B cell (primary cell): Measurements from ENCODE around the gene COLGALT1. TPM values are rescaled to one million over a fixed set of nuclear protein-coding genes. Genes with fewer than 3 reads are reported as not detected.
A peak's percentile ranks its signal among the peaks of the same experiment; 100 is the strongest.

Experiments used
- ATAC-seq: fragments of 200-7000 bp; cut with Tn5 transposase; one replicate; pipeline ENCODE4 v1.10.0; 2021; ENCODE audit warnings: low read depth, mild to moderate bottlenecking, moderate number of reproducible peaks, moderate library complexity
- CTCF ChIA-PET: fragments of 350-600 bp; sonication (Branson Sonifier 250); formaldehyde crosslinking; loops from one replicate; lab custom pipeline; 2021; ENCODE audit warnings: antibody characterized with exemption, inconsistent platforms; lab: Charles Lee
- POLR2A ChIA-PET: fragments of 350-600 bp; sonication (Branson Sonifier 250); formaldehyde crosslinking; loops from one replicate; lab custom pipeline; 2021; ENCODE audit warnings: antibody characterized with exemption; lab: Charles Lee
- DNase-seq: peaks from one replicate; pipeline ENCODE4 v3.0.0; 2013
- H2AFZ ChIP-seq: 2 replicates; pipeline ENCODE4 v1.6.1; 2012; ENCODE audit warnings: mild to moderate bottlenecking, low read depth, low read length; ENCODE audit not compliant: insufficient read depth, poor library complexity, severe bottlenecking
- H3K27ac ChIP-seq, 2 donors: 1 replicate in 1 of 2; 2 replicates in 1 of 2; pipeline ENCODE4 v1.5.1; 2012 to 2013; ENCODE audit warnings: low read length in 2 of 2, mild to moderate bottlenecking in 2 of 2, moderate library complexity in 1 of 2
- H3K27me3 ChIP-seq, 4 experiments: fragments of 200-600 bp in 1 of 4; sonication (generic) in 1 of 4; replicated peaks in 1 of 4; 1 replicate in 2 of 4; 2 replicates in 2 of 4; pipeline versions ENCODE4 v1.6.1 to v1.7.0; 2013 to 2016; ENCODE audit warnings: low read length in 3 of 4, mild to moderate bottlenecking in 2 of 4, mixed read lengths in 1 of 4, moderate library complexity in 1 of 4; ENCODE audit not compliant: insufficient read depth in 4 of 4, control insufficient read depth in 3 of 4; ENCODE audit errors: control extremely low read depth in 1 of 4
- H3K36me3 ChIP-seq, 2 experiments: replicated peaks in 1 of 2; 1 replicate in 1 of 2; 2 replicates in 1 of 2; pipeline versions ENCODE4 v1.6.1 to v1.7.1; 2013; ENCODE audit warnings: low read length in 1 of 2; ENCODE audit not compliant: insufficient read depth in 2 of 2, control insufficient read depth in 1 of 2; ENCODE audit errors: control extremely low read depth in 1 of 2, extremely low read depth in 1 of 2
- H3K4me1 ChIP-seq, 2 donors: fragments of 200-600 bp in 1 of 2; sonication (generic) in 1 of 2; 1 replicate in 1 of 2; 2 replicates in 1 of 2; pipeline versions ENCODE4 v1.5.1 to v1.6.1; 2013 to 2017; ENCODE audit warnings: low read length in 2 of 2; ENCODE audit not compliant: control insufficient read depth in 2 of 2, insufficient read depth in 2 of 2
- H3K4me2 ChIP-seq: replicated peaks from 2 replicates; pipeline ENCODE3; 2012; ENCODE audit warnings: mild to moderate bottlenecking, low read depth, low read length; ENCODE audit not compliant: poor library complexity, severe bottlenecking
- H3K4me3 ChIP-seq, 5 experiments: fragments of 200-600 bp in 1 of 5; sonication (generic) in 1 of 5; 1 replicate in 3 of 5; 2 replicates in 2 of 5; pipeline versions ENCODE4 v1.5.1 to v1.7.0; 2011 to 2016; ENCODE audit warnings: low read length in 4 of 5, mild to moderate bottlenecking in 4 of 5, low read depth in 2 of 5, control low read depth in 1 of 5, moderate library complexity in 1 of 5; ENCODE audit not compliant: insufficient read depth in 1 of 5; ENCODE audit errors: control extremely low read depth in 1 of 5, extremely low read depth in 1 of 5
- H3K79me2 ChIP-seq: fragments of 200-600 bp; sonication (generic); one replicate; pipeline ENCODE4 v1.6.0; 2016; ENCODE audit warnings: low read length; ENCODE audit not compliant: control insufficient read depth, insufficient read depth
- H3K9ac ChIP-seq: fragments of 200-600 bp; sonication (generic); 2 replicates; pipeline ENCODE4 v1.6.1; 2017; ENCODE audit warnings: mild to moderate bottlenecking, low read length, moderate library complexity
- H3K9me3 ChIP-seq, 3 donors: one replicate each; pipeline versions ENCODE4 v1.6.1 to v1.7.1; 2013; ENCODE audit warnings: low read length in 2 of 3; ENCODE audit not compliant: control insufficient read depth in 2 of 3, insufficient read depth in 1 of 3; ENCODE audit errors: control extremely low read depth in 1 of 3
- H4K20me1 ChIP-seq: 2 replicates; pipeline ENCODE4 v1.6.0; 2012; ENCODE audit warnings: mild to moderate bottlenecking, low read length; ENCODE audit not compliant: insufficient read depth, control insufficient read depth, poor library complexity, severe bottlenecking
- H3K27ac Mint-ChIP-seq: one replicate; pipeline ENCODE4 v1.8.0; 2021; ENCODE audit warnings: mixed read lengths
- H3K27me3 Mint-ChIP-seq: one replicate; pipeline ENCODE4 v1.8.0; 2021; ENCODE audit warnings: mixed read lengths
- H3K4me1 Mint-ChIP-seq: one replicate; pipeline ENCODE4 v1.8.0; 2021; ENCODE audit warnings: mixed read lengths
- H3K4me3 Mint-ChIP-seq: one replicate; pipeline ENCODE4 v1.8.0; 2021; ENCODE audit warnings: mixed read lengths
- H3K9me3 Mint-ChIP-seq: one replicate; pipeline ENCODE4 v1.8.0; 2022; ENCODE audit warnings: mixed read lengths; ENCODE audit not compliant: insufficient read depth
- CTCF ChIP-seq: fragments of 200-600 bp; IDR thresholded peaks from one replicate; pipeline ENCODE4 v1.8.0; 2022; ENCODE audit warnings: antibody characterized with exemption, mild to moderate bottlenecking
- EZH2 ChIP-seq: IDR thresholded peaks from 2 replicates; pipeline ENCODE4 v1.6.1; 2012; ENCODE audit warnings: borderline replicate concordance, low read depth, mild to moderate bottlenecking, moderate library complexity, low read length; ENCODE audit not compliant: insufficient read depth, poor library complexity, severe bottlenecking
- WGBS: methylation state at CpG from one replicate; pipeline ENCODE4 v1.1.5; 2013; ENCODE audit warnings: missing lambda C conversion rate; ENCODE audit not compliant: insufficient coverage; 5-methylcytosine and 5-hydroxymethylcytosine counted together
- intact Hi-C: fragments of 100-400 bp; cut with micrococcal nuclease; formaldehyde crosslinking; loops from one replicate; pipeline ENCODE4 v1.10.0; 2022
- polyA plus RNA-seq: library from polyadenylated mRNA; depleted of rRNA; stranded (reverse); fragments of >200 nt; gene quantifications from 2 replicates; pipeline ENCODE4 v1.2.3, GENCODE V29; 2012
- total RNA-seq, 2 donors: library from RNA; stranded (reverse); fragments of 120-200 nt in 1 of 2; gene quantifications; 1 replicate in 1 of 2; 2 replicates in 1 of 2; pipeline versions ENCODE4 v1.2.3 to v1.2.4, GENCODE V29; 2013 to 2022

Gene COLGALT1
- total and polyA plus RNA-seq, 2 donors (not counting 1 experiment from before 2014, with no cell fraction given), result 108 to 126 TPM

- Histone ChIP-seq H3K36me3 (peaks cover 6 to 20% of the 10 kb centered on the region in 2 experiments), H4K20me1 (no peaks in the 10 kb centered on the region), H3K4me3 (no peak overlapping the region), H3K27ac (no peak overlapping the region), H3K4me1 (peaks cover 30 to 34% of the 10 kb centered on the region in 2 donors), H3K79me2 (peaks cover 20% of the 10 kb centered on the region), H3K27me3 (no peaks in the 10 kb centered on the region), H3K4me2 (no peak overlapping the region), H3K9ac (no peak overlapping the region), H2AFZ (no peak overlapping the region), H3K9me3 (peaks cover 0 to 23% (median 7%) of the 10 kb centered on the region in 3 donors)
- TF ChIP-seq EZH2 (no peak), CTCF (no peak)
- ATAC-seq (no peak), DNase-seq (no peak)
- 93% methylated on average over 4 of the region's 9 CpGs for WGBS
- POLR2A ChIA-PET, result interaction anchor here (0.8 to 1.2 kb wide), 3 partner anchors 10 to 34 kb away, joined by 3 to 10 read pairs (median 9); no protein-coding TSS in a partner anchor
- Mint-ChIP-seq H3K9me3 (no peaks in the 10 kb centered on the region), H3K27ac (peak overlapping the region; percentile 59), H3K4me1 (peaks cover 36% of the 10 kb centered on the region), H3K4me3 (no peak overlapping the region), H3K27me3 (no peaks in the 10 kb centered on the region)
- intact Hi-C loops, result no loop called here
- CTCF ChIA-PET, result interaction anchor here (1.2 kb wide), 1 partner anchor 54 kb away, joined by 3 read pairs; no protein-coding TSS in a partner anchor
Observed at GRCh38 chr19:17519967-17520366, 35.5 kb upstream of the COLGALT1 start.

GRCh38 chr19:17520865-17521264, 34.6 kb upstream of the COLGALT1 start:
- WGBS, result 97% methylated on average over 25 of the region's 25 CpGs
- Mint-ChIP-seq H3K27ac (no peak overlapping the region), H3K27me3 (no peaks in the 10 kb centered on the region), H3K4me3 (no peak overlapping the region), H3K4me1 (peaks cover 44% of the 10 kb centered on the region), H3K9me3 (no peaks in the 10 kb centered on the region)
- H3K9me3 ChIP-seq, result peaks cover 0 to 23% (median 7%) of the 10 kb centered on the region in 3 donors
- TF ChIP-seq EZH2, result no peak
- TF ChIP-seq CTCF, result no peak
- no peak overlapping the region for H3K9ac ChIP-seq
- peaks cover 39 to 43% of the 10 kb centered on the region in 2 donors for H3K4me1 ChIP-seq
- no peak overlapping the region for H2AFZ ChIP-seq
- peaks cover 6 to 20% of the 10 kb centered on the region in 2 experiments for H3K36me3 ChIP-seq
- H3K4me3 ChIP-seq, result no peak overlapping the region
- H3K79me2 ChIP-seq, result peaks cover 24% of the 10 kb centered on the region
- ATAC-seq, result no peak
- CTCF ChIA-PET, result interaction anchor here (1.2 to 4.3 kb wide), 2 partner anchors 8 to 53 kb away, joined by 3 to 40 read pairs; partner anchors contain the start of gene PGLS
- intact Hi-C loops, result no loop called here
- POLR2A ChIA-PET, result interaction anchor here (0.6 to 2.9 kb wide), 4 partner anchors 9 to 283 kb away, joined by 3 to 29 read pairs (median 10); no protein-coding TSS in a partner anchor
- no peak for DNase-seq
- no peaks in the 10 kb centered on the region for H4K20me1 ChIP-seq
- H3K4me2 ChIP-seq, result no peak overlapping the region
- H3K27me3 ChIP-seq, result no peaks in the 10 kb centered on the region
- no peak overlapping the region for H3K27ac ChIP-seq
